Nephron progenitor cell (in vitro differentiated cells): ENCODE results near the gene BLACAT1.
"Not testable (repeated sequence)": the region's sequence is repeated elsewhere in the genome, so short reads cannot be mapped to it uniquely, and the experiment has no call there.

Source experiments
- DNase-seq: peaks from one replicate; pipeline ENCODE4 v3.0.0; 2021
- H3K27ac Mint-ChIP-seq: 2 replicates; pipeline ENCODE4 v1.8.0; 2021; ENCODE audit warnings: mild to moderate bottlenecking, moderate library complexity, mixed read lengths
- H3K27me3 Mint-ChIP-seq: 2 replicates; pipeline ENCODE4 v1.8.0; 2021; ENCODE audit warnings: mild to moderate bottlenecking, low read depth, mixed read lengths; ENCODE audit not compliant: poor library complexity
- H3K36me3 Mint-ChIP-seq: 2 replicates; pipeline ENCODE4 v1.8.0; 2021; ENCODE audit warnings: low read depth, mixed read lengths
- H3K4me1 Mint-ChIP-seq: 2 replicates; pipeline ENCODE4 v1.8.0; 2021; ENCODE audit warnings: mixed read lengths
- H3K4me3 Mint-ChIP-seq: 2 replicates; pipeline ENCODE4 v1.8.0; 2021; ENCODE audit warnings: mild to moderate bottlenecking, moderate library complexity, mixed read lengths
- H3K9me3 Mint-ChIP-seq: 2 replicates; pipeline ENCODE4 v1.8.0; 2021; ENCODE audit warnings: mild to moderate bottlenecking, moderate library complexity, mixed read lengths
- TF ChIP-seq, protein P1 (sequence below): fragments of 200-600 bp; sonication (generic); IDR thresholded peaks from 2 replicates; pipeline ENCODE4 v1.5.0; 2021; ENCODE audit warnings: antibody characterized with exemption

BLACAT1 gene

GRCh38 chr1:205481218-205481617 is 25.4 kb upstream of the BLACAT1 start:
- Mint-ChIP-seq H3K27ac (no peak overlapping the region), H3K27me3 (peaks cover 35% of the 10 kb centered on the region)

DNA sequence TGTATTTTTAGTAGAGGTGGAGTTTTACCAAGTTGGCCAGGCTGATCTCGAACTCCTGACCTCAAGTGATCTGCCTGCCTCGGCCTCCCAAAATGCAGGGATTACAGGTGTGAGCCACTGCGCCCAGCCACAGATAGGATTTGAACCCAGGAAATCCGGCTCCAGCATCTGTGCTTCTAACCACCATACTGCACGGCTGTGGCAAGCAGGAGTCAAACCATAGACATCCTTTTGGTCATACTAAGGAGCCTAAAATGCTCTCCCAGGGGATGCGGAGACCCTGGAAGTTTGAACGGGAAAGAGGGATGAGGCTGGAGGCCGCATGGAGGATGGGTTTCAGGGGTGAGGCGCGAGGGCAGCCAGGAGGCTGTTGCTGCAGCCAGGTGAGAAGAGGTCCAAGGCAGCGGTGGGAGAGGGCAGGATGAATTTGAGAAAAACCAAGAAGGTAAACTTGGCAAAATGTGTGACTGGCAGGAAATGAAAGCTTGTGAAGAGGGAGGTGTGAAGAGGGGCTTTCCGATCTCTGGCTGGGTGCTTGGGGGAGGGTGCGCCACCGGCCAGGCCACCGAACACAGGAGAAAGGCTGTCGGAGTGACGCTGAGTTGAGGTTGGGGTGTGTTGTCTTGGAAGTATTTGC is 24.6 kb upstream of the BLACAT1 start:
- H3K27ac Mint-ChIP-seq = no peak overlapping the region
- peaks cover 7% of the 10 kb centered on the region for H3K9me3 Mint-ChIP-seq
- H3K36me3 Mint-ChIP-seq = no peaks in the 10 kb centered on the region
- DNase-seq = no peak
- H3K4me1 Mint-ChIP-seq = peaks cover 39% of the 10 kb centered on the region
- no peak overlapping the region for H3K4me3 Mint-ChIP-seq
- TF ChIP-seq, protein P1, sequence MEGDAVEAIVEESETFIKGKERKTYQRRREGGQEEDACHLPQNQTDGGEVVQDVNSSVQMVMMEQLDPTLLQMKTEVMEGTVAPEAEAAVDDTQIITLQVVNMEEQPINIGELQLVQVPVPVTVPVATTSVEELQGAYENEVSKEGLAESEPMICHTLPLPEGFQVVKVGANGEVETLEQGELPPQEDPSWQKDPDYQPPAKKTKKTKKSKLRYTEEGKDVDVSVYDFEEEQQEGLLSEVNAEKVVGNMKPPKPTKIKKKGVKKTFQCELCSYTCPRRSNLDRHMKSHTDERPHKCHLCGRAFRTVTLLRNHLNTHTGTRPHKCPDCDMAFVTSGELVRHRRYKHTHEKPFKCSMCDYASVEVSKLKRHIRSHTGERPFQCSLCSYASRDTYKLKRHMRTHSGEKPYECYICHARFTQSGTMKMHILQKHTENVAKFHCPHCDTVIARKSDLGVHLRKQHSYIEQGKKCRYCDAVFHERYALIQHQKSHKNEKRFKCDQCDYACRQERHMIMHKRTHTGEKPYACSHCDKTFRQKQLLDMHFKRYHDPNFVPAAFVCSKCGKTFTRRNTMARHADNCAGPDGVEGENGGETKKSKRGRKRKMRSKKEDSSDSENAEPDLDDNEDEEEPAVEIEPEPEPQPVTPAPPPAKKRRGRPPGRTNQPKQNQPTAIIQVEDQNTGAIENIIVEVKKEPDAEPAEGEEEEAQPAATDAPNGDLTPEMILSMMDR = no peak
- H3K27me3 Mint-ChIP-seq = peaks cover 35% of the 10 kb centered on the region

More at GRCh38 chr1:205481218-205481617, 25.4 kb upstream of the BLACAT1 start:
- TF ChIP-seq, protein P1 = no peak
- Mint-ChIP-seq H3K9me3 (no peaks in the 10 kb centered on the region), H3K36me3 (no peaks in the 10 kb centered on the region), H3K4me1 (peaks cover 43% of the 10 kb centered on the region), H3K4me3 (no peak overlapping the region)
- DNase-seq = no peak

DNA sequence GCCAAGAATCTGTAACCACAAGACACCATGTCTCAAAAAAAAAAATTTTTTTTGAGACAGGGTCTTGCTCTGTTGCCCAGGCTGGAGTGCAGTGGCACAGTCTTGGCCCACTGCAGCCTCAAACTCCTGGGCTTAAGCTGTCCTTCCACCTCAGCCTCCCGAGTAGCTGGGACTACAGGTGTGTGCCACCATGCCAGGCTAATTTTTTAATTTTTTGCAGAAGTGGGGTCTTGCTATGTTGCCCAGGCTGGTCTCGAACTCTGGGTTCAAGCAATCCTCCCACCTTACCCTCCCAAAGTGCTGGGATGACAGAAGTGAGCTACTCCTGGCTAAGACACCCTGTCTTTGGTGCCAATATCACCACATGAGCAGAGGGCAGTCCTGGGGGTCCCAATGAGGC is 23.1 kb upstream of the BLACAT1 start:
- peaks cover 34% of the 10 kb centered on the region for H3K27me3 Mint-ChIP-seq
- not testable (repeated sequence) for DNase-seq, H3K27ac Mint-ChIP-seq, H3K36me3 Mint-ChIP-seq, H3K4me3 Mint-ChIP-seq
- peaks cover 36% of the 10 kb centered on the region for H3K4me1 Mint-ChIP-seq
- peaks cover 15% of the 10 kb centered on the region for H3K9me3 Mint-ChIP-seq

DNA sequence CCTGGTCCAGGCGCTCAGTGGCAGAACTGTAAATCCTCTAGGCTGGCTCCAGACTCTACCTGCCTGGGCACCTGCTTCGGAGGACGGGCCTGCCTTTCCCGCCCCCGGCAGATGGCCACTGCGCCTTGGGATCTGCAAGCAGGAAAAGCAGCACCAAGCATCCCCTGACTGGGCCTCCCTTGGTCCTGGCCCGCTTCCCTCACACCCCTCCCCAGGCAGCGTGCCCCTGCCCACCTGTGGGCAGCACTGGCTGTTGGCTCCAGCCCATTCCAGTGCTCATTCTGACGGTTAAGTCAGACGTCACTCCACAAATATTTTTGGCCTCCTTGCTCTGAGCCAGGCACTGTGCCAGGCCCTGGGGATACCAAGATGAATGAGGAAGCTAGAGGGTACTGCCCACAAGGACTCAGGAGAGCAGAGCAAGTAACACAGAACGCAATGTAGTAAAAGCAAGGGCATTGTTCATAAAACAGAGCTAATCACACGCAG is 22.0 kb upstream of the BLACAT1 start:
- H3K27ac Mint-ChIP-seq = no peak overlapping the region
- H3K4me1 Mint-ChIP-seq = peaks cover 37% of the 10 kb centered on the region
- H3K4me3 Mint-ChIP-seq = no peak overlapping the region
- TF ChIP-seq, protein P1 = no peak
- peaks cover 15% of the 10 kb centered on the region for H3K9me3 Mint-ChIP-seq
- H3K27me3 Mint-ChIP-seq = peaks cover 32% of the 10 kb centered on the region
- no peak for DNase-seq
- H3K36me3 Mint-ChIP-seq = no peaks in the 10 kb centered on the region

DNA sequence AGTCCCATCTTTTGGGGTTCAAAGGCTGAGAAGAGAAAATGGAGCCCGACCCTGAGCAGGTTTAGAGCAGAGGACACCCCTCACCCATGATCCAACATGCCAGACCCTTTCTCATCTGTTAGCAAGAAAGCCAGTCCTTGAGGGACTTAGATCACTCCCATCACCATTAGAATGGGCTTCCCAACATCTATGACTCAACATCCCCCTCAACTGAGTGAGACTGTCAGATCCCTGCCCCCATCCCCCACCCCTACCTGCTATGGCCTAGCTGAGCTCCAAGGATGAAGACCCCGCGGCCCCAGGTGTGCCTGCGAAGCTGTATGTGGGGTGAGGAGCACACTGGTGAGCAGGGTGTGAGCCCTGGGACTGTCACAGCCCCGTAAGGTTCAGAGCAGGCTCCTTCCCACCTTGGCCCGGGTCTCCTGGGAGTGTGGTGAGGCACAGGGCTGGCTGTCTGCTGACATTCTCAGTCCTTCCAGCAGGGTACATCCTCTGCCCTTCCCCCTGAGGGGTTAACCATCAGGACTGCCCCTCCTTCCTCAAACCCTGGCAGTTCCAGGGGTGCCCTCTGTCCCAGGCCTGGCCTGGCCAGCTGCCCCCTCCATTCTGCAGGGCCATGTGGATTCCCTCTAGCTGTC is 21.4 kb upstream of the BLACAT1 start:
- H3K27me3 Mint-ChIP-seq = peaks cover 35% of the 10 kb centered on the region
- no peaks in the 10 kb centered on the region for H3K36me3 Mint-ChIP-seq
- TF ChIP-seq, protein P1 = no peak
- DNase-seq = no peak
- H3K4me3 Mint-ChIP-seq = no peak overlapping the region
- peaks cover 15% of the 10 kb centered on the region for H3K9me3 Mint-ChIP-seq
- peaks cover 43% of the 10 kb centered on the region for H3K4me1 Mint-ChIP-seq
- H3K27ac Mint-ChIP-seq = no peak overlapping the region

DNA sequence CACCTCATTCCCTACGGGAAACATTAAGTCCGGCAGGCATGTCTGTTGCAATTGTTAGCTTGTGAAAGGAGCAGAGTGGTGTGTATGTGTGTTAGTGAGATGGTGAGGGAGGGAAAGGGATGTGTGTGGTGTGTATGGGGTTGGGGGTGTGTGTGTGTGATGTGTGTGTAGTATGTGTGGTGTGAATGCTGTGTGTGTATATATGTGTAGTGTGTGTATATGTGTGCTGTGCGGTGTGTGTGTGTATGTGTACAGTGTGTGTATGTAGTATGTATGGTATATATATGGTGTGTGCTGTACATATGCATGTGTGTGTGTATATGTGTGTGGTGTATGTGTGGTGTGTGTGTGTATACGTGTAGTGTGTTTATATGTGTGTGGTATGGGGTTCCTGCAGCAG is 20.8 kb upstream of the BLACAT1 start:
- TF ChIP-seq, protein P1 = no peak
- peaks cover 49% of the 10 kb centered on the region for H3K4me1 Mint-ChIP-seq
- no peaks in the 10 kb centered on the region for H3K36me3 Mint-ChIP-seq
- no peak for DNase-seq
- peaks cover 35% of the 10 kb centered on the region for H3K27me3 Mint-ChIP-seq
- no peak overlapping the region for H3K27ac Mint-ChIP-seq
- H3K9me3 Mint-ChIP-seq = peaks cover 15% of the 10 kb centered on the region
- H3K4me3 Mint-ChIP-seq = no peak overlapping the region
